Measurements from ENCODE around the gene DUS4L.

The DUS4L gene

GRCh38 chr7:107564553-107565298 lies 955 bp downstream of the DUS4L start:
- TF ChIP-seq, protein P1, sequence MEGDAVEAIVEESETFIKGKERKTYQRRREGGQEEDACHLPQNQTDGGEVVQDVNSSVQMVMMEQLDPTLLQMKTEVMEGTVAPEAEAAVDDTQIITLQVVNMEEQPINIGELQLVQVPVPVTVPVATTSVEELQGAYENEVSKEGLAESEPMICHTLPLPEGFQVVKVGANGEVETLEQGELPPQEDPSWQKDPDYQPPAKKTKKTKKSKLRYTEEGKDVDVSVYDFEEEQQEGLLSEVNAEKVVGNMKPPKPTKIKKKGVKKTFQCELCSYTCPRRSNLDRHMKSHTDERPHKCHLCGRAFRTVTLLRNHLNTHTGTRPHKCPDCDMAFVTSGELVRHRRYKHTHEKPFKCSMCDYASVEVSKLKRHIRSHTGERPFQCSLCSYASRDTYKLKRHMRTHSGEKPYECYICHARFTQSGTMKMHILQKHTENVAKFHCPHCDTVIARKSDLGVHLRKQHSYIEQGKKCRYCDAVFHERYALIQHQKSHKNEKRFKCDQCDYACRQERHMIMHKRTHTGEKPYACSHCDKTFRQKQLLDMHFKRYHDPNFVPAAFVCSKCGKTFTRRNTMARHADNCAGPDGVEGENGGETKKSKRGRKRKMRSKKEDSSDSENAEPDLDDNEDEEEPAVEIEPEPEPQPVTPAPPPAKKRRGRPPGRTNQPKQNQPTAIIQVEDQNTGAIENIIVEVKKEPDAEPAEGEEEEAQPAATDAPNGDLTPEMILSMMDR (IDR thresholded peaks at IDR 0.05), result no peak

- TF ChIP-seq, protein P1 (IDR thresholded peaks at IDR 0.05), result no peak
Observed at GRCh38 chr7:107570298-107570697, 6.5 kb downstream of the DUS4L start.

DNA sequence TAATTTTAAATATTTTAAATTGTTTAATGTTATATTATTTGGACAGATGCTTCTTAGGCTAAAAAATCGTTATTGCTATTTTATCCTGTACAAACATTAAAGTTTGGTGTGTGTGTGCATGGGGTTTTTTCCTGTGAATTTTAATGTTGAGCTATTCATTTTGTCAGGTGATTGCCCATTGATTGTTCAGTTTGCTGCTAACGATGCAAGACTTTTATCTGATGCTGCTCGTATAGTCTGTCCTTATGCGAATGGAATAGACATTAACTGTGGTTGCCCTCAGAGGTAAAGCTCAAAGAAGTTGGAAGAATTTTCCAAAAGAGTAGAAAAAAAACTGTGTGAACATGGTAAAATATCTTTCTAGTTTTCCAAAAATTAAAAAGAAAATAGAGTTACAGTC lies 9.8 kb downstream of the DUS4L start:
- TF ChIP-seq, protein P1 (IDR thresholded peaks at IDR 0.05), result no peak

DNA sequence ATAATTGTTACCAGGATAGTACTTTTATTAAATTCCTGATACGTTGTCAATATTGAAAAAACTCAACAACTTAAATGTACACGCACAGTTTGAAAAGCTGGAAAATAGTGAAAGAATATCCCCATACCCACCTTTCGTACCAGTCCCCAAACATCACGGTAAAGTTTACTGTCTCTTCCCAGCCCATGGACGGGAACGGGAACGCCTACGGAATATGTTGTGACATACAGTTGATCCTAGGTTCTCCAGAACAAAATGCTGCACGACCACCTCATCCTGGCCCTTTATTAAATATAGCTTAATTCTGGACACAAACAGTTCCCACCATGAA lies 15.7 kb downstream of the DUS4L start:
- TF ChIP-seq, protein P1 (IDR thresholded peaks at IDR 0.05), result no peak

GRCh38 chr7:107579885-107580715 lies 16.3 kb downstream of the DUS4L start, which contains the start of gene BCAP29:
Gene BCAP29, plus strand, starts transcription at chr7:107580246. Its CDS starts 527 bp downstream, at chr7:107580773.
- TF ChIP-seq, protein P1 (IDR thresholded peaks at IDR 0.05), result peak; percentile 44

DNA sequence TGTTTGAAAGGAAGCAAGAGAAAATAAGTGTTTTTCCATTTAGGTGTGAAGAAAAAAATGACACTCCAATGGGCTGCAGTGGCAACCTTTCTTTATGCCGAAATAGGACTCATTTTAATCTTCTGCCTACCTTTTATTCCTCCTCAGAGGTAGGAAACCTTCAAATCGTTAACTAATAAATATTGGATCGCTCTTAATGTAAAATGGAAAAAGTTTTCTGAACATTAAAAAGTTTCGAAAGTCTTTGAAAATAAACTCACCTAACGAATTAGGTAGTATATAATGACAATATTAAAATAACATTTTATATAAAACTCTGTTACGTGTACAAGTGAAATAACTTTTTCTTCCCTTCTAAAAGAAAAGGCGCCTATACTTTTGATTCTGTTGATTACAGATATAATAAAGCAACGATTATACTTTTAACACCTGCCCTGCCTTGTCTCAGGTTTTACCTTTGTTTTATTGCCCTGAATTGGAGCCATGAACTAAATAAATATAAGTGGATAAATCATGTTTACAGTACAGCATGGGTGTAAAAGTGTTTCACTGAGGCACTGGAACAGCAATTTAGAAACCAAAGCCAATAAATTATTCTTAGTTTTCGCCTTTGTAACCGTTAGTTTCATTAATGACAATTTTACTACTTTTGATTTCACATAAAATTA lies 17.1 kb downstream of the DUS4L start:
- TF ChIP-seq, protein P1 (IDR thresholded peaks at IDR 0.05), result no peak

DNA sequence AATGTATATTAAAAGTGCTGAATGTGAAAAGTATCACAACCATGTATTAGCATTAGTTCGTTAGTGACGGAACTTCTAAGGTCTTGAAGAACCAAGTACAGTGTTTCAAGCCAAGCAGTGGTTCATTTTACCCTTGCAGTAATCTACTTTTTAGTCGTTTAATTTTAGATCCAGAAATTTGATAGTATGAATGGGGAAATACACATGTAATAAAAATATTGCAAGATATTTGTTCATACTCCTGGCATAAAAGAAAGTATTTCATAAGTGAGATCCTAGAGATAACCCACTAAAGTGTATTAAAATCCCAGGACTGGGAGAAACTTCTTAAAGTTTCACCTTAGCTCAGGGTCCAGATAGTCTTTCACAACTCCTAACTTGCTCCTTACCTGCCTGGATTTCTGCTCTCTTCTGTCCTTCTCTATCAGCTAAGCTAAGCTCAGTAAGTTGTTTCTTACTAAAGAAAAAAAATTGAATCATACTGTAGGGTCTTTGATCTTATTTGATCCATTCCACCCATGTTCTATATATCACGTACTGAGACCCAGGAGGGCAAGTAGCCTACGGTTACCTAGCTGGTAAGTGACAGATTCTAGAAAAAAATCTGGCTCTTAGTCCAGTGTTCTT lies 17.7 kb downstream of the DUS4L start:
- TF ChIP-seq, protein P1 (IDR thresholded peaks at IDR 0.05), result no peak
